Inflammatory macrophage (primary cell): ENCODE data around the gene CDK7.
"Not testable (repeated sequence)": the region's sequence is repeated elsewhere in the genome, so short reads cannot be mapped to it uniquely, and the experiment has no call there.

ENCODE experiments used
- DNase-seq, 2 donors: peaks; one replicate each; pipeline ENCODE4 v3.0.0-alpha.2; 2020 to 2022

CDK7 gene

DNA sequence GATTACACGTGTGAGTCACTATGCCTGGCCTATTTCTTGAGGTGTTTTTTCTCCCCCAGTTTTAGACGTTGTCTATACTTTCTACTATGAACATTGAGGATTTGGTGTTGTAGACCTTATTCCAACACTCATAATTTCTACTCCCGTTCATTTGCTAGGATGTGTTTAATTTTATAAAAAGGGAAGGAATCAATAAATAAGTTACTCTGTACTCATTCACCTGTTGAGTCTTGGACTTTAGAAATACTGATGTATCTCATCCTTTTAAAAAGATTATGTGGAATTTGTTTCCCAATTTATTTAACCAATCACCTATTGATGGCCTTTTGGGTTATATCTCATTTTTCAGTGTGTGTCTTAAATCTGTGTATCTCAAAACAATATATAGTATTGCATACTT, 3.2 kb downstream of the CDK7 start:
- no peak for DNase-seq

DNA sequence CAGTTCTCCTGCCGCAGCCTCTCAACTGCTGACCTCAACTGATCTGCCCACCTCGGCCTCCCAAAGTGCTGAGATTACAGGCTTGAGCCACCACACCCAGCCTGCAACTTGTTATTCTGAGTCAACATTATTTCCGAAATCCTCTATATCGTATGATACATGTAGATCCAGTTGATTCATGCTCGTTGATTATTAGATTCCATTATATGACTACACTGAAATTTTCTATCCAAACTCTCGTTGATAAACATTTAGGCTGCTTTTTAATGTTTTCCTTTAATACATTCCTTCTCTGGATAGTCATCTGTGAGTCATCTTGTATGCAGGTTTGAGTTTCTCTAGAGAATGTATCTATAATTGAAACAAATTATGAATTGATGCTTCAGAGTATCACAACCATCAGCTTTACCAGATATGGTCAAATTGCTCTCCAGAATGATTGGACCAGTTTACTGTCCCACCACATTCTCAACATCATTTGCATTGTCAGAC, 4.1 kb downstream of the CDK7 start:
- DNase-seq: no peak

DNA sequence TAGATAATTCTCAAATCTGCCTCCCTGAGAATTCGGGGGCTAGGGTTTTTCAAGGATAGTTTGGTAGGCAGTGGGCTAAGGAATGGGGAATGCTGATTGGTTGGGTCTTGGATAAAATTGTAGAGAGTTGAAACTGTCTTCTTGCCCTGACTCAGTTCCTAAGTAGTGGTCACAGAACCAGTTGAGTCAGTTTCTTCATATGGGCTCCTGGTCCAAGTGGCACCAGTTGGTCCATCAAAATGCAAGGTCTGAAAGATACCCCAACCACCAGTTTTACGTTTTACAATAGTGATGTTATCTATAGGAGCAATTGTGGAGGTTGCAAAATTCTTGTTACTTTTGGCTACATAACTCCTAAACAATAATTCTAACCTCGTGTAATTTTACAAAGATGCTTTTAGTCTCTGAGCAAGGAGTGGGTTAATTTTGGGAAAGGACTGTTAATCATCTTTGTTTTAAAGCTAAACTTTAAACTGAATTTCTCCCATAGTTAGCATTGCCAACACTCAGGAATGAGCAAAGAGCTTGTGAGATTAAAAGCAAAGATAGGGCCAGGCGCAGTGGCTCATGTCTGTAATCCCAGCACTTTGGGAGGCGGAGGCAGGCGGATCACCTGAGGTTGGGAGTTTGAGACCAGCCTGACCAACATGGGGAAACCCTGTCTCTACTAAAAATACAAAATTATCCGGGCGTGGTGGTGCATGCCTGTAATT, 7.7 kb downstream of the CDK7 start:
- DNase-seq: no peak

- no peak for DNase-seq
Observed at GRCh38 chr5:69245031-69245430, 10.3 kb downstream of the CDK7 start.

DNA sequence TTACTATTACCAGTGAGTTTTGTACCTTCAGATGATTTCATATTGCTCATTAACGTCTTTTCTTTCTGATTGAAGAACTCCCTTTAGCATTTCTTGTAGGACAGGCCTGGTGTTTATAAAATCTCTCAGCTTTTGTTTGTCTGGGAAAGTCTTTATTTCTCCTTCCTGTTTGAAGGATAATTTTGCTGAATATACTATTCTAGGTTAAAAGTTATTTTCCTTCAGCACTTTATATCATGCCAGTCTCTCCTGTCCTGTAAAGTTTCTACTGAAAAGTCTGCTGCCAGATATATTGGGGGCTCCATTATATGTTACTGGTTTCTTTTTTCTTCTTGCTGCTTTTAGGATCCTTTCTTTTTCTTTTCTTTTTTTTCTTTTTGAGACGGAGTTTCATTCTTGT, 13.3 kb downstream of the CDK7 start:
- DNase-seq: no peak

- no peak for DNase-seq
Observed at GRCh38 chr5:69250593-69250992, 15.9 kb downstream of the CDK7 start.

DNA sequence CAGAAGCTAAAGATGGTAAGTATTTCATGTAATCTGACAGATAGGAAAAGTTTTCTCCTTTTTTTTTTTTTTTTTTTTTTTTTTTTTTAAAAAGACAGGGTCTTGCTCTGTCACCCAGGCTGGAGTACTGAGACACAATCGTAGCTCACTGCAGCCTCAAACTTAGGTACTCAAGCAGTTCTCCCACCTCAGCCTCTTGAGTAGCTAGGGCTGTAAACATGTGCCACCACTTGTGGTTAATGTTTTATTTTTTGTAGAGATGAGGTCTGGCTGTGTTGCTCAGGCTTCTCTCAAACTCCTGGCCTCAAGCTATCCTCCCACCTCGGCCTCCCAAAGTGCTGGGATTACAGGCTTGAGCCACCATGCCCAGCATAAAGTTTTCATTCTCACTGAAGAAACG, 17.8 kb downstream of the CDK7 start:
- no peak for DNase-seq

GRCh38 chr5:69255940-69256339, 21.3 kb downstream of the CDK7 start:
- DNase-seq: not testable (repeated sequence)

- no peak for DNase-seq
Observed at GRCh38 chr5:69257577-69257976, 22.9 kb downstream of the CDK7 start.

DNA sequence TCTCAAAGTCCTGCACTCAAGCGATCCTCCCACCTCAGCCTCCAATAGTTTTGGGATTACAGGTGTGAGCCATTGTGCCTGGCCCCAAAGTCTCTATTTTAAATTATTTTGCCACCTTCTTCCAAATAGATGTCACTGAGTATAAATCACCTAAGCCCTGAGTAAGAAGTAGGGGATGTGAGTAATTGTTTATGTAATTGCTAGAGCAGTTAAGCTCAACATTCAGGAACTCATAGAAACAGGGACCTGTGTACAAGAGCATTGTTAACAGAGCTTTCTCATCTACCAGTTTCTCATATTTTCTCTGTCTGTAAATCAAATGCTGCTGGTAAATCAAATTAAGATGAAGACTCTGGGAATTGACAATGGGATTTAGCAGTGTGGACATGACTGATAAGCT, 26.3 kb downstream of the CDK7 start:
- DNase-seq: no peak

DNA sequence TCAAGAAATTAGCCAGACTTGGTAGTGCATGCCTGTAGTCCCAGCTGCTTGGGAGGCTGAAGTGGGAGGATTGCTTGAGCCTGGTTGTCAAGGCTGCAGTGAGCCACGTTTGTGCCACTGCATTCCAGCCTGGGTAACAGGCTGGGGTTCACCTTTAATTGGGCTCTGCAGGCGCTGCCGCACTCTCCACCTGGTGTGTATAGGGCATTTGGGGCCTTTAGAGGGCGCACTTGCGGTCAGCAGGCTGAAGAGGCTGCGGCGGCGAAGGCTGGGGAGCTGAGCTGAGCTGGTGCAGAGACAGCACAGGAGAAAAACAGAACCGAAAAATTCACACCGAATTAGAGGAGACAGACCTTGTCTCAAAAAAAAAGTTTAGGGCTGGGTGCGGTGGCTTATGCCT, 31.2 kb downstream of the CDK7 start:
- peak in 1 of 2 donors; percentile 0 for DNase-seq

GRCh38 chr5:69268899-69269298, 34.2 kb downstream of the CDK7 start:
- DNase-seq: peak in 1 of 2 donors; percentile 13

DNA sequence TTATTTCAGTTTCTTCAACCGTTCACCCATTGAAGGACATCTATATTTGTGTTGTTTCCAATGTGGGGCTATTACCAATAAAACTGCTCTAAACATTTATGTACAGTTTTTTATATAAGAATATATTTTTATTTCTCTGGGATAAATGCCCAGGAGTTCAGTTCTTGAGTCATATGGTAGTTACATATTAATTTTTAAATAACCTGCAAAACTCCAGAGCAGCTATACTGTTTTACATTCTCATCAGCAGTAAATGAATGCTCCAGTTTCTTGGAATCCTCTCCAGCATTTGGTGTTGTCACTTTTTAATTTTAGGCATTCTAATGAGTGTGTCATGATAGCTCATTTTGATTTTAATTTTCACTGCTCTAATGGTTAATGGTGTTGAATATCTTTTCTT, 36.2 kb downstream of the CDK7 start:
- no peak for DNase-seq

DNA sequence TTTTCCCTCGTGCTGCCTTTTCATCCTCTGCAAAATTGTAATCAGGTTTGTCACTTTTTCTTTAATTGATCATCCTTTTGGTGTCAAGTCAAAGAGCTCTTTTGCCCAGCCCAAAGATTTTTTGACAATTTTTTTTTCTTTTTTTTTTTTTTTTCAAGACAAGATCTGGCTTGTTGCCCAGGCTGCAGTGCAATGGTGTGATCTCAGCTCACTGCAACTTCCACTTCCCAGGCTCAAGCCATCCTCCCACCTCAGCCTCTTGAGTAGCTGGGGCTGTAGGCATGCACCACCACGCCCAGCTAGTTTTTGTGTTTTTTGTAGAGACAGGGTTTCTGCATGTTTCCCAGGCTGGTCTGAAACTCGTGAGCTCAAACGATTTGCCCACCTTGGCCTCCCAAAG, 36.7 kb downstream of the CDK7 start:
- peak; percentile 51 to 68 for DNase-seq

DNA sequence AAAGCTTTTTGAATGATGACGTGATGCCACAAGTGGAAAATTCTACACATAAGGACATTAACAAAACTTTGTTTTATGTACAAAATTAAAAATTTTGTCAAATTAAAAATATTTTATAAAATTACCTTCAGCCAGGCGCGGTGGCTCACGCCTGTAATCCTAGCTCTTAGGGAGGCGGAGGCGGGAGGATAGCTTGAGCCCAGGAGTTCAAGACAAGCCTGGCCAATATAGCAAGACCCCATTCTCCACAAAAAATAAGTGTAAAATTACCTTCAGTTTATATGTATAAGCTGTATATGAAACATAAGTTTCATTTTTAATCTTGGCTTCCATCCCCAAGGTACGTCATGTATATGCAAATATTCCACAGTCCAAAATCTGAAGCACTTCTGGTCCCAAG, 40.9 kb downstream of the CDK7 start:
- DNase-seq: no peak

- DNase-seq: no peak
Observed at GRCh38 chr5:69276422-69277174, 41.9 kb downstream of the CDK7 start.

GRCh38 chr5:69279517-69279916, 44.8 kb downstream of the CDK7 start:
- DNase-seq: no peak

DNA sequence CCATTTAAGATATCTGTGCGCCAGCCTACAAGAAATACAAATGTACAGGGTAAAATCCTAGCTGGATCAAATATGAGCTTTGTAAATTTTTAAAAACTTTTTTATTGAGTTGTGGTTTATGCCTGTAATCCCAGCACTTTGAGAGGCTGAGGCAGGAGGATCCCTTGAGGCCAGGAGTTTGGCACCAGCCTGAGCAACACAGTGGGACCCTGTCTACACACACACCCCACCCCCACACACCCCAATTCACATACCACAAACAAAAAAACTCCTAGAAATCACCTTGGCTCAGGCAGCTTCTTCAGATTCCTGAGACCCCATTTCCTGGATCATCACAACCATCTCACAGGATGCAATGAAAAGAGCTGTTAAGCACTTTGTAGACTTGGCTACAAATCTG, 46.4 kb downstream of the CDK7 start:
- DNase-seq: no peak

- no peak for DNase-seq
Observed at GRCh38 chr5:69284203-69284602, 49.5 kb downstream of the CDK7 start.

DNA sequence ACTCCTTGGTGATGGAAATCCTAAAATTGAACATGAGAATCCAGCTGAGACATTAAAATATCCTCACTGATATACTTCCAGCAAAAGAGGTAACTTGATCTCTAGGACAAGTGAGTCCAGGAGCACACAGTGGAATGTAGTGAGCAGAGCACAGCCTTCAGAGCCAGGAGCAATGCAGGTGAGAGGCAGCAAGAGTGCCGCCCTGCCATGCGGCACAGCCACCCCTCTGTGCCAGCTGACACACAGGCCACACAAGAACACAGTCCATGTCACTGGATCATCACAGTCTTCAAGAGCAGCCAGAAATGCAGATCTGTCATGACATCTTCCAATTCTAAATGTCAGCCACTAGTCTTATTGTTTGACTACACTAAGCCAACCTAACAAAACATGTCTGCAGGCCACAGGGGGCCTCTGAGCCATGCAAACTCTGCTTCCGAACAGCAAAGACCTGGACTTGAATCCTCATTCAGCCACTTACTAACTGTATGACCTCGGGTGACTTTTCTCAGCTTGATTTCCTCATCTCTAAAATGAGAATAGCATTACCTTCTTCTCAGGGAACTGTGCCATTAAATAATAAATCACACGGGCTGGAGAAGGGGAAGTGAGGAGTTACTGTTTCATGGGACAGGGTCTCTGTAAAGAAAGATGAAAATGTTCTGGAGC, 50.9 kb downstream of the CDK7 start:
- DNase-seq: peak in 1 of 2 donors; percentile 3

- DNase-seq: no peak
Observed at GRCh38 chr5:69288069-69288468, 53.4 kb downstream of the CDK7 start.

GRCh38 chr5:69288688-69289087, 54.0 kb downstream of the CDK7 start:
- DNase-seq: no peak

- DNase-seq: no peak
Observed at GRCh38 chr5:69292306-69292705, 57.6 kb downstream of the CDK7 start.

GRCh38 chr5:69293882-69294281, 59.2 kb downstream of the CDK7 start:
- no peak for DNase-seq
